ENCODE data around the gene ADAMTSL4. TPM values are rescaled to one million over a fixed set of nuclear protein-coding genes. Genes with fewer than 3 reads are reported as not detected.

ADAMTSL4 gene
- total RNA-seq, 1 donor from 2014 or later, result not detected

DNA sequence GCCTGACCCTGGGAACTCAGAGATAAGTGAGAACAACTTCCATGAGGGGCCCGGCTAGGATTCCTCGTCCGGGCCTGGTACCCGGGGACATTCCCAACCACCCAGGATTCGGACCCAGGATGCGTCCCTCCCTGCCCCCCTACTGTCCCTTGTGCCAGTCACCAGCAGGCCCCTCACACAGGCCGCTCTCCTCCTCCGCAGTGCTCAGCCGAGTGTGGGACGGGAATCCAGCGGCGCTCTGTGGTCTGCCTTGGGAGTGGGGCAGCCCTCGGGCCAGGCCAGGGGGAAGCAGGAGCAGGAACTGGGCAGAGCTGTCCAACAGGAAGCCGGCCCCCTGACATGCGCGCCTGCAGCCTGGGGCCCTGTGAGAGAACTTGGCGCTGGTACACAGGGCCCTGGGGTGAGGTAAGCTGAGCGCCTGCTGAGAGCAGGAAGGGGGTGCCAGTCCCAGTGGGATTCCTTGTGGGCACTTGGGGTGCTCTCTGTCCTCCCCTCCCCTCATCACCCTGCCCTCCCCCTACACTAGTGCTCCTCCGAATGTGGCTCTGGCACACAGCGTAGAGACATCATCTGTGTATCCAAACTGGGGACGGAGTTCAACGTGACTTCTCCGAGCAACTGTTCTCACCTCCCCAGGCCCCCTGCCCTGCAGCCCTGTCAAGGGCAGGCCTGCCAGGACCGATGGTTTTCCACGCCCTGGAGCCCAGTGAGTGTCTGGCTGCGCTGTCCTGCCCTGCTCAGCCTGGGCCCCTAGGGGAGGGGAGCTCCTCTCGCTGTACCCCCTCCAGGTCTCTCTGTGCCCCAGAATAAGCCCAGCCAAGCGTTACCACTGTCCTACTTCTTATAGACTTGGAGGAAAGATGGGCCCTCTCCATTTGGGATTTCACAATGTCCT is 9.8 kb downstream of the ADAMTSL4 start:
- Histone ChIP-seq H3K36me3 (no peaks in the 10 kb centered on the region), H3K4me2 (no peak overlapping the region), H3K4me3 (no peak overlapping the region), H2AFZ (replicated peaks) (no peak overlapping the region), H4K20me1 (ENCODE audit: low read depth) (peaks cover 5% of the 10 kb centered on the region), H3K9me3 (ENCODE audit: low read depth) (no peaks in the 10 kb centered on the region), H3K4me1 (peaks cover 31% of the 10 kb centered on the region), H3F3A (ENCODE audit: low read depth) (peaks cover 38% of the 10 kb centered on the region), H3K27ac (no peak overlapping the region), H3K9ac (no peak overlapping the region), H3K79me2 (ENCODE audit: low read depth) (peaks cover 19% of the 10 kb centered on the region), H3K27me3 (no peaks in the 10 kb centered on the region)
- TF ChIP-seq EZH2 (IDR thresholded peaks at IDR 0.05) (no peak), CTCF (IDR thresholded peaks at IDR 0.05) (no peak)
- Mint-ChIP-seq H3K4me3 (no peak overlapping the region), H3K4me1 (peaks cover 42% of the 10 kb centered on the region), H3K9me3 (no peaks in the 10 kb centered on the region), H3K27ac (no peak overlapping the region), H3K36me3 (peaks cover 2% of the 10 kb centered on the region), H3K27me3 (ENCODE audit: insufficient read depth, low read depth) (no peaks in the 10 kb centered on the region)
- no peak for DNase-seq (ENCODE audit: low spot score)

- no peak for DNase-seq (ENCODE audit: low spot score)
- Histone ChIP-seq H4K20me1 (ENCODE audit: low read depth) (peaks cover 5% of the 10 kb centered on the region), H3K9ac (no peak overlapping the region), H3K4me3 (no peak overlapping the region), H3F3A (ENCODE audit: low read depth) (peaks cover 38% of the 10 kb centered on the region), H3K4me2 (no peak overlapping the region), H3K79me2 (ENCODE audit: low read depth) (peaks cover 25% of the 10 kb centered on the region), H3K27me3 (no peaks in the 10 kb centered on the region), H2AFZ (replicated peaks) (no peak overlapping the region), H3K4me1 (peaks cover 31% of the 10 kb centered on the region), H3K36me3 (no peaks in the 10 kb centered on the region), H3K27ac (no peak overlapping the region), H3K9me3 (ENCODE audit: low read depth) (no peaks in the 10 kb centered on the region)
- no peak overlapping the region for H3K4me3 Mint-ChIP-seq
- TF ChIP-seq CTCF (IDR thresholded peaks at IDR 0.05) (no peak), EZH2 (IDR thresholded peaks at IDR 0.05) (no peak), EZH2phosphoT487 (IDR thresholded peaks at IDR 0.05) (no peak)
- no peaks in the 10 kb centered on the region for H3K9me3 Mint-ChIP-seq
- H3K4me1 Mint-ChIP-seq, result peaks cover 44% of the 10 kb centered on the region
- peak overlapping the region; percentile 63 for H3K27ac Mint-ChIP-seq
- no peaks in the 10 kb centered on the region for H3K27me3 Mint-ChIP-seq (ENCODE audit: insufficient read depth, low read depth)
- H3K36me3 Mint-ChIP-seq, result peaks cover 2% of the 10 kb centered on the region
Measured at GRCh38 chr1:150559656-150560010, 10.4 kb downstream of the ADAMTSL4 start.

- H3K36me3 Mint-ChIP-seq, result peaks cover 2% of the 10 kb centered on the region
Measured at GRCh38 chr1:150560011-150560438, 10.8 kb downstream of the ADAMTSL4 start.

More at GRCh38 chr1:150560011-150560438, 10.8 kb downstream of the ADAMTSL4 start:
- Histone ChIP-seq H3K4me3 (no peak overlapping the region), H3K27ac (no peak overlapping the region), H3K79me2 (ENCODE audit: low read depth) (peaks cover 29% of the 10 kb centered on the region), H4K20me1 (ENCODE audit: low read depth) (peaks cover 5% of the 10 kb centered on the region), H3K9me3 (ENCODE audit: low read depth) (no peaks in the 10 kb centered on the region), H3K4me1 (peaks cover 31% of the 10 kb centered on the region), H3K36me3 (no peaks in the 10 kb centered on the region), H2AFZ (replicated peaks) (no peak overlapping the region), H3K9ac (no peak overlapping the region), H3K4me2 (peak overlapping the region; percentile 89), H3K27me3 (no peaks in the 10 kb centered on the region), H3F3A (ENCODE audit: low read depth) (peaks cover 38% of the 10 kb centered on the region)
- Mint-ChIP-seq H3K27ac (peak overlapping the region; percentile 63), H3K27me3 (ENCODE audit: insufficient read depth, low read depth) (no peaks in the 10 kb centered on the region), H3K4me3 (peak overlapping the region; percentile 24), H3K4me1 (peaks cover 48% of the 10 kb centered on the region), H3K9me3 (no peaks in the 10 kb centered on the region)
- DNase-seq (ENCODE audit: low spot score), result peak; percentile 87
- TF ChIP-seq EZH2phosphoT487 (IDR thresholded peaks at IDR 0.05), result no peak
- peak; percentile 83 for TF ChIP-seq CTCF (IDR thresholded peaks at IDR 0.05)

Data from neural progenitor cell (in vitro differentiated cells).